ENCODE measurements around the gene CERS6. TPM values are rescaled to one million over a fixed set of nuclear protein-coding genes. Genes with fewer than 3 reads are reported as not detected.

Gene CERS6
- total RNA-seq, 1 donor from 2014 or later: 36.4 TPM

DNA sequence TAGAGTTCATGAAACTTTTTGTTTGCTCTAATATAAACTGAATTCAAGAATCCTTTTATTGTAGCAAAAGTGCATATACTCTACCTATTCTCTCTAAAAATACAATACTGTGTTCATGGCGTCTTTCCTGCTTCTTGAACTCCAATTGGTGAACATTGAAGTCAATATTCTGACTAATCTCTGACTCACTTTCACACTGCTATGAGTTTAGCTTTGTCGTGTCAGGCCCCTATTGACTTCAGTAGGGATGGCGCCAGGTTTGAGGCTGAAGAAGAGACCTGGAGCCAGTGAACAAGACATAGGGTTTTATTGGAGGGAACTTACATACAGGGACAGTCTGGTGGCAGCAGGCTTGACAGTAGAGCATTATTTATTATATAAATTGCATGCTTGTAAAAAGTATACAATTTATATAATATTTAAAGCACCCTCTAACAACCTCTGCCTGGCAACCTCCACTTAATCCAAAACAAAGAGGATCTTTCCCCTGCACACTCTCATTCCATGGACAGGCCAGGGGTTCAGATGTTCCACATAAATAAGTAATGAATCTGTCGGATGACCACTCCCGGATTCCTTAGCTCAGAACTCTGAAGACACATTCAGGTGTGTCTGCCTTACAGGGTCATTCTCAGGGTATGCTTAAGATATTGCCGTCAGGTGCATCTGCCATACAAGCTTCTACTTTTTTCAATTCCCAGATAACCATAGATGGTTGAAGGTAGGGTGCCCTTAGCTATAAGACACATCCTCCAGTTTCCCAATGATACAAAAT is 141.0 kb downstream of the CERS6 start:
- Mint-ChIP-seq H3K4me3 (ENCODE audit: unreplicated experiment) (no peak overlapping the region), H3K27me3 (ENCODE audit: unreplicated experiment) (peaks cover 4% of the 10 kb centered on the region), H3K36me3 (ENCODE audit: low read depth, unreplicated experiment) (no peaks in the 10 kb centered on the region), H3K27ac (ENCODE audit: unreplicated experiment) (no peak overlapping the region), H3K4me1 (ENCODE audit: unreplicated experiment) (peaks cover 9% of the 10 kb centered on the region), H3K9me3 (ENCODE audit: unreplicated experiment) (no peaks in the 10 kb centered on the region)
- TF ChIP-seq, protein P1, sequence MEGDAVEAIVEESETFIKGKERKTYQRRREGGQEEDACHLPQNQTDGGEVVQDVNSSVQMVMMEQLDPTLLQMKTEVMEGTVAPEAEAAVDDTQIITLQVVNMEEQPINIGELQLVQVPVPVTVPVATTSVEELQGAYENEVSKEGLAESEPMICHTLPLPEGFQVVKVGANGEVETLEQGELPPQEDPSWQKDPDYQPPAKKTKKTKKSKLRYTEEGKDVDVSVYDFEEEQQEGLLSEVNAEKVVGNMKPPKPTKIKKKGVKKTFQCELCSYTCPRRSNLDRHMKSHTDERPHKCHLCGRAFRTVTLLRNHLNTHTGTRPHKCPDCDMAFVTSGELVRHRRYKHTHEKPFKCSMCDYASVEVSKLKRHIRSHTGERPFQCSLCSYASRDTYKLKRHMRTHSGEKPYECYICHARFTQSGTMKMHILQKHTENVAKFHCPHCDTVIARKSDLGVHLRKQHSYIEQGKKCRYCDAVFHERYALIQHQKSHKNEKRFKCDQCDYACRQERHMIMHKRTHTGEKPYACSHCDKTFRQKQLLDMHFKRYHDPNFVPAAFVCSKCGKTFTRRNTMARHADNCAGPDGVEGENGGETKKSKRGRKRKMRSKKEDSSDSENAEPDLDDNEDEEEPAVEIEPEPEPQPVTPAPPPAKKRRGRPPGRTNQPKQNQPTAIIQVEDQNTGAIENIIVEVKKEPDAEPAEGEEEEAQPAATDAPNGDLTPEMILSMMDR (IDR thresholded peaks at IDR 0.05; ENCODE audit: unreplicated experiment): no peak
- no peak for DNase-seq (ENCODE audit: low spot score)

DNA sequence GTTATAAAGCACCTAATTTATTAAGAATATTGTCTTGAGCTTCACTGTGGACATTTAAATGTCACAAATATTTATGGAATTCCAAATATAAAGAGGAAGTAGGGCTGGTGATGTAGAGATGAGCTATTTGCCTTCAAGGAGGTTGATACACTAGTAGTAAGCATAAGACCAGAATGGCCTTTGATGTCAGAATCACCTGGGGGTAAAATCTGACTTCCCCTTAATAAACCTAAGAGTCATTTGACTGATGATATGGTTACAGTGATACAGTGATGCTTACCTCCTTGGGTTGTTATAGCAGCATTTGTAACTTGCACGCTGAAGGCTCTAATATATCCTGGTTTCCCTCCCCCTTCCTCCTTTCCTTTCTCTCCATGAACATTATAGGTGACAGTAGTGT is 143.7 kb downstream of the CERS6 start:
- Mint-ChIP-seq H3K27ac (ENCODE audit: unreplicated experiment) (no peak overlapping the region), H3K4me1 (ENCODE audit: unreplicated experiment) (peaks cover 2% of the 10 kb centered on the region), H3K4me3 (ENCODE audit: unreplicated experiment) (no peak overlapping the region), H3K36me3 (ENCODE audit: low read depth, unreplicated experiment) (peaks cover 11% of the 10 kb centered on the region), H3K27me3 (ENCODE audit: unreplicated experiment) (no peaks in the 10 kb centered on the region), H3K9me3 (ENCODE audit: unreplicated experiment) (peaks cover under 1% of the 10 kb centered on the region)
- TF ChIP-seq, protein P1 (IDR thresholded peaks at IDR 0.05; ENCODE audit: unreplicated experiment): no peak
- no peak for DNase-seq (ENCODE audit: low spot score)

DNA sequence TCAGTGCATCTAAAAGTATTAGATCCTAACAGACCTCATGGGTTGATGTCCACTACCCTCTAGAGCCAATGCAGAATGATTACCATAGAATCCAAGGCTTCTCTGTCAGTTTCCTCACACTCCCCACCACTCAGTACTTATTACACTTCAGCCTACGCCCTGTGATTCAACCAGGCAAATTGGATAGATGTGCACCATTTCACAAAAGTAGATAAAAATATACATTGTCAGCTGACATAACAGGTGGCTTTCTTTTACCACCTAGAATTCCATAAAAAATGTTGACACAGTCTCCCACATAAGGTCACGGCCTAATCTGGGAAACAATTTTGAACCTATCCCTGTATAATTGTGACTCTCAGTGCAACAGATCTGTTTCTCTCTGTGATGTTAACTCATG is 144.9 kb downstream of the CERS6 start:
- TF ChIP-seq, protein P1 (IDR thresholded peaks at IDR 0.05; ENCODE audit: unreplicated experiment): no peak
- no peak overlapping the region for H3K4me3 Mint-ChIP-seq (ENCODE audit: unreplicated experiment)
- DNase-seq (ENCODE audit: low spot score): no peak
- no peaks in the 10 kb centered on the region for H3K27me3 Mint-ChIP-seq (ENCODE audit: unreplicated experiment)
- H3K27ac Mint-ChIP-seq (ENCODE audit: unreplicated experiment): no peak overlapping the region
- H3K4me1 Mint-ChIP-seq (ENCODE audit: unreplicated experiment): no peaks in the 10 kb centered on the region
- H3K9me3 Mint-ChIP-seq (ENCODE audit: unreplicated experiment): peaks cover 6% of the 10 kb centered on the region
- H3K36me3 Mint-ChIP-seq (ENCODE audit: low read depth, unreplicated experiment): peaks cover 19% of the 10 kb centered on the region

DNA sequence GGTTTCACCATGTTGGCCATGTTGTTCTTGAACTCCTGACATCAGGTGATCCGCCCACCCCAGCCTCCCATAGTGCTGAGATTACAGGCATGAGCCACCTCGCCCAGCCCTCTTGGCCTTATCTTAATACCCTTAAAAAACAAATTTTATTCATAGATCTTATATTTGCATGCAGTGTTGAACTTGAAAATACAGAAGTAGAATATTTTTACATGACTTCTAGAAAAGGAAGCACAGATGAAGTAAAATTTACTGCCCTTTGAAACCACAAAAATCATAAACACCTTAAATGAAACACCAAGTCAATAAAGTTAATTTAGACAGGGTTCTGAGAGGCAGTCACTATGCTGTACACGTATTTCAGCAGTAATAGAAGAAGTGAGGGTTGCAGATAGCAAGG is 145.7 kb downstream of the CERS6 start:
- TF ChIP-seq, protein P1 (IDR thresholded peaks at IDR 0.05; ENCODE audit: unreplicated experiment): no peak
- H3K4me1 Mint-ChIP-seq (ENCODE audit: unreplicated experiment): no peaks in the 10 kb centered on the region
- H3K9me3 Mint-ChIP-seq (ENCODE audit: unreplicated experiment): peaks cover 6% of the 10 kb centered on the region
- H3K27ac Mint-ChIP-seq (ENCODE audit: unreplicated experiment): no peak overlapping the region
- H3K4me3 Mint-ChIP-seq (ENCODE audit: unreplicated experiment): no peak overlapping the region
- H3K27me3 Mint-ChIP-seq (ENCODE audit: unreplicated experiment): no peaks in the 10 kb centered on the region
- DNase-seq (ENCODE audit: low spot score): no peak
- peaks cover 25% of the 10 kb centered on the region for H3K36me3 Mint-ChIP-seq (ENCODE audit: low read depth, unreplicated experiment)

DNA sequence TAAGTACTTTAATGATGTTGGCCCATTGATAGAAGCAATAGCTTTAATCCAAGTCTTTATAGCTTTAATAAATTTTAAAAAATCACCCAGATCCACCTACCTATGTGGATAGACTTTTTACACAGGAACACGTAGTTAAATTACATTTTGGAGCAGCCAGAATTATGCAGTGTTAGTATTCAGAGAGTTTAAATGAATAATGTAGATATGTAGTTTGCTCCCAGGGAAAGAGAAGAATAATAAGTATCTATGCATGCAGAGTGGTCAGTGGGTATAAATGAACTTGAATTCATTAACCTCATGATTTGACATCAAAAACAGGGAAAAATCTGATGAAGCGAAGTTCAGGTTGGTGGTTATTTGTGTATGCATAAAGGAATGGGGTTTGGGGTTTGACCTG is 146.3 kb downstream of the CERS6 start:
- TF ChIP-seq, protein P1 (IDR thresholded peaks at IDR 0.05; ENCODE audit: unreplicated experiment): no peak
- H3K4me1 Mint-ChIP-seq (ENCODE audit: unreplicated experiment): no peaks in the 10 kb centered on the region
- no peak for DNase-seq (ENCODE audit: low spot score)
- no peaks in the 10 kb centered on the region for H3K27me3 Mint-ChIP-seq (ENCODE audit: unreplicated experiment)
- H3K36me3 Mint-ChIP-seq (ENCODE audit: low read depth, unreplicated experiment): peaks cover 26% of the 10 kb centered on the region
- no peak overlapping the region for H3K27ac Mint-ChIP-seq (ENCODE audit: unreplicated experiment)
- H3K4me3 Mint-ChIP-seq (ENCODE audit: unreplicated experiment): no peak overlapping the region
- H3K9me3 Mint-ChIP-seq (ENCODE audit: unreplicated experiment): peaks cover 6% of the 10 kb centered on the region

Data from endothelial cell (in vitro differentiated cells).